Caco-2 (cell line): ENCODE results near the gene AMN1. TPM values are rescaled to one million over a fixed set of nuclear protein-coding genes. Genes with fewer than 3 reads are reported as not detected.
"Not testable (repeated sequence)": the region's sequence is repeated elsewhere in the genome, so short reads cannot be mapped to it uniquely, and the experiment has no call there.

ENCODE experiments used
- BruUV-seq: library from RNA; stranded (reverse); fragments of 400-500 nt; replicated peaks from 2 replicates; lab custom pipeline; 2021; lab: Mats Ljungman, UMichigan
- CTCF ChIA-PET: fragments of 300-600 bp; sonication (Branson Sonifier 250); formaldehyde crosslinking; loops from one replicate; lab custom pipeline; 2022; ENCODE audit warnings: antibody characterized with exemption; lab: Charles Lee
- POLR2A ChIA-PET: fragments of 300-600 bp; sonication (Branson Sonifier 250); formaldehyde crosslinking; loops from one replicate; lab custom pipeline; 2022; ENCODE audit warnings: antibody characterized with exemption; lab: Charles Lee
- DNase-seq, 2 experiments: peaks; one replicate each; pipeline versions ENCODE4 v3.0.0 to v3.0.0-alpha.2; 2020 to 2022
- H3K27me3 ChIP-seq: replicated peaks from 2 replicates; pipeline ENCODE4 v1.6.0; 2011; ENCODE audit warnings: low read length; ENCODE audit not compliant: control insufficient read depth, insufficient read depth
- H3K36me3 ChIP-seq: 2 replicates; pipeline ENCODE4 v1.5.1; 2011; ENCODE audit warnings: low read length; ENCODE audit not compliant: control insufficient read depth, insufficient read depth
- H3K4me1 ChIP-seq: fragments of 250-450 bp; sonication (Bioruptor Pico); 2 replicates; pipeline ENCODE4 v1.5.1; 2020; ENCODE audit warnings: mild to moderate bottlenecking
- H3K4me3 ChIP-seq: 2 replicates; pipeline ENCODE4 v1.5.1; 2011; ENCODE audit warnings: low read depth, mild to moderate bottlenecking, control low read depth, low read length
- H3K9me3 ChIP-seq: fragments of 250-450 bp; sonication (Bioruptor Pico); 2 replicates; pipeline ENCODE4 v1.5.1; 2020; ENCODE audit warnings: mild to moderate bottlenecking, moderate library complexity
- H3K27ac Mint-ChIP-seq: one replicate; pipeline ENCODE4 v1.8.0; 2022; ENCODE audit warnings: mixed read lengths; ENCODE audit not compliant: unreplicated experiment
- H3K27me3 Mint-ChIP-seq: one replicate; pipeline ENCODE4 v1.8.0; 2022; ENCODE audit warnings: mixed read lengths; ENCODE audit not compliant: insufficient read depth, unreplicated experiment
- H3K36me3 Mint-ChIP-seq: one replicate; pipeline ENCODE4 v1.8.0; 2022; ENCODE audit warnings: mild to moderate bottlenecking, mixed read lengths; ENCODE audit not compliant: insufficient read depth, unreplicated experiment
- H3K4me1 Mint-ChIP-seq: one replicate; pipeline ENCODE4 v1.8.0; 2022; ENCODE audit warnings: low read depth, mixed read lengths; ENCODE audit not compliant: unreplicated experiment
- H3K4me3 Mint-ChIP-seq: one replicate; pipeline ENCODE4 v1.8.0; 2022; ENCODE audit warnings: mild to moderate bottlenecking, moderate library complexity, mixed read lengths; ENCODE audit not compliant: unreplicated experiment
- H3K9me3 Mint-ChIP-seq: one replicate; pipeline ENCODE4 v1.8.0; 2022; ENCODE audit warnings: mixed read lengths; ENCODE audit not compliant: unreplicated experiment
- CTCF ChIP-seq, 2 experiments: fragments of 200-600 bp in 1 of 2; IDR thresholded peaks; 1 replicate in 1 of 2; 2 replicates in 1 of 2; pipeline versions ENCODE4 v1.5.1 to v1.8.0; 2011 to 2022; ENCODE audit warnings: antibody characterized with exemption in 1 of 2, control low read depth in 1 of 2, inconsistent platforms in 1 of 2, low read depth in 1 of 2, low read length in 1 of 2, mild to moderate bottlenecking in 1 of 2, moderate library complexity in 1 of 2; ENCODE audit not compliant: insufficient read depth in 1 of 2, severe bottlenecking in 1 of 2, unreplicated experiment in 1 of 2
- intact Hi-C: fragments of 100-400 bp; cut with micrococcal nuclease; formaldehyde crosslinking; loops from one replicate; pipeline ENCODE4 v1.10.0; 2022; ENCODE audit not compliant: unreplicated experiment
- total RNA-seq: library from RNA; stranded (reverse); gene quantifications from 2 replicates; pipeline ENCODE4 v1.2.3, GENCODE V29; 2022

Gene AMN1
- total RNA-seq, 1 experiment from 2014 or later = 6.2 TPM

DNA sequence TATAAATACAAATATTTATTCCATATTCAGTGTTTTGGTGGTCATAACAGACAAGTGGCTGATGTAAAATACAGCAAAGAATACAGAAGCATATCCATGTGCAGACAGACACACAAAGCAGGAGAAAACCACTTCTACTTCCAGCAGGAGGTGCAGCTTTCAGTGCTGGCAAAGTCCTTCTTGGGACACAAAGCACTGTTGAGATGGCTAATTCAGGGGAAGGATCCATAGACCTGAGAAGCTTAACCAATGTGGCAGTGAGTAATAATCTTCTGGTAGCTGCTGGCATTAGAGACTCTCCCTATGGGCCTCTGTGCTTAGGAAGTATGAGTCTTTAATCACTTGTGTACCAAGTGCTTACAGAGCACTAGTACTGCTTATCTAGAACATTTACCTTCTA lies 26.8 kb downstream of the AMN1 start:
- peaks cover 6% of the 10 kb centered on the region; the same call in 1 of the 2 replicates for H3K9me3 ChIP-seq
- H3K36me3 Mint-ChIP-seq = no peaks in the 10 kb centered on the region
- ChIA-PET POLR2A (no interaction called here), CTCF (no interaction called here)
- H3K27me3 ChIP-seq = no peaks in the 10 kb centered on the region
- H3K4me3 Mint-ChIP-seq = no peak overlapping the region
- no peaks in the 10 kb centered on the region for H3K4me1 Mint-ChIP-seq
- intact Hi-C loops = no loop called here
- H3K4me3 ChIP-seq = no peak overlapping the region
- no peak overlapping the region for H3K27ac Mint-ChIP-seq
- H3K36me3 ChIP-seq = no peaks in the 10 kb centered on the region
- peaks cover 9% of the 10 kb centered on the region for H3K9me3 Mint-ChIP-seq
- DNase-seq = peak in 1 of 2 experiments; percentile 29
- BruUV-seq = no TSS peak
- TF ChIP-seq CTCF (IDR thresholded peaks at IDR 0.05; ENCODE audit: insufficient read depth in 1 of 2, low read depth in 1 of 2, low read length in 1 of 2, severe bottlenecking in 1 of 2, unreplicated experiment in 1 of 2) = peak; percentile 13 to 26
- no peaks in the 10 kb centered on the region for H3K27me3 Mint-ChIP-seq
- no peaks in the 10 kb centered on the region for H3K4me1 ChIP-seq

GRCh38 chr12:31689921-31690320 lies 38.9 kb downstream of the AMN1 start:
- H3K9me3 Mint-ChIP-seq, H3K27ac Mint-ChIP-seq, CTCF ChIA-PET, BruUV-seq, H3K36me3 ChIP-seq, H3K27me3 ChIP-seq, H3K36me3 Mint-ChIP-seq, H3K27me3 Mint-ChIP-seq, DNase-seq, POLR2A ChIA-PET, H3K4me1 ChIP-seq, H3K4me3 ChIP-seq, H3K4me3 Mint-ChIP-seq, H3K4me1 Mint-ChIP-seq, intact Hi-C loops, H3K9me3 ChIP-seq: not testable (repeated sequence)

DNA sequence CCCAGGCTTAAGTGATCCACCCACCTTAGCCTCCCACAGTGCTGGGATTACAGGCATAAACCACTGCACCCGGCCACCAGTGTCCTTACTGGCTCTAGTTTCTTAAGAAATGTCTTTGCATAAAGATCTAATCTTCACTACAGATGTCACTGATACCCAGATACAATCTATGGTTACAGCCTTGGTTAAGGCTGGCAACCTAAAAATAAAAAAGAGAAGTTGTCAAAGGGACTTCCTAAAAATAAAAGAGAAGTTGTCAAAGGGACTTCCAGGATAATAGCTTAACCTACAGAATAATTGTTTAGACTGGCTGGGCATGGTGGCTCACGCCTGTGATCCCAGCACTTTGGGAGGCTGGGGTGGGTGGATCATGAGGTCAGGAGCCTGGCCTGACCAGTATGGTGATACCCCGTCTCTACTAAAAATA lies 41.7 kb downstream of the AMN1 start:
- ChIA-PET CTCF (no interaction called here), POLR2A (no interaction called here)
- H3K9me3 Mint-ChIP-seq = peaks cover 17% of the 10 kb centered on the region
- H3K36me3 ChIP-seq = no peaks in the 10 kb centered on the region
- H3K4me3 Mint-ChIP-seq = no peak overlapping the region
- H3K4me3 ChIP-seq = no peak overlapping the region
- intact Hi-C loops = no loop called here
- no peaks in the 10 kb centered on the region for H3K27me3 Mint-ChIP-seq
- no TSS peak for BruUV-seq
- H3K9me3 ChIP-seq = peaks cover 11% of the 10 kb centered on the region
- no peak for TF ChIP-seq CTCF (IDR thresholded peaks at IDR 0.05; ENCODE audit: insufficient read depth in 1 of 2, low read depth in 1 of 2, low read length in 1 of 2, severe bottlenecking in 1 of 2, unreplicated experiment in 1 of 2)
- H3K4me1 ChIP-seq = no peaks in the 10 kb centered on the region
- H3K27me3 ChIP-seq = no peaks in the 10 kb centered on the region
- no peak for DNase-seq
- H3K36me3 Mint-ChIP-seq = peaks cover 5% of the 10 kb centered on the region
- no peak overlapping the region for H3K27ac Mint-ChIP-seq
- H3K4me1 Mint-ChIP-seq = peaks cover 4% of the 10 kb centered on the region

DNA sequence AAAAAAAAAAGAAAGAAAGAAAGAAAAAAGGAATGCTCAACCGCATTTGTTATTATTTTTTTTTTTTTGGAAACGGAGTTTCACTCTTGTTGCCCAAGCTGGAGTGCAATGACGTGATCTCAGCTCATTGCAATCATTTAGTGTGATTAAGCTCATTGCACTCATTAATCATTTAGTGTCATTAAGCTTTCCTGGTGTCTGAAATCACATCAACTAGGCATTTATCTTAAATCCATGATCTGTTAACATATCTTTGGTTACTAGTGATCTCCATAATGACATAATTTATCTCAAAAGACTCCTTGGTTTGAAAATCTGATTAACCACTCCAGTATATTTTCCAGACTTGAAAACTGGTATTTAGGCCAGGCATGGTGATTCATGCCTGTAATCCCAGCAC lies 43.0 kb downstream of the AMN1 start:
- Histone ChIP-seq H3K4me1 (no peaks in the 10 kb centered on the region), H3K27me3 (no peaks in the 10 kb centered on the region), H3K9me3 (peaks cover 11% of the 10 kb centered on the region), H3K36me3 (no peaks in the 10 kb centered on the region), H3K4me3 (no peak overlapping the region)
- no peak for DNase-seq
- intact Hi-C loops = no loop called here
- TF ChIP-seq CTCF (IDR thresholded peaks at IDR 0.05; ENCODE audit: insufficient read depth in 1 of 2, low read depth in 1 of 2, low read length in 1 of 2, severe bottlenecking in 1 of 2, unreplicated experiment in 1 of 2) = no peak
- Mint-ChIP-seq H3K4me3 (no peak overlapping the region), H3K4me1 (peaks cover 6% of the 10 kb centered on the region), H3K27ac (no peak overlapping the region), H3K9me3 (peaks cover 21% of the 10 kb centered on the region), H3K36me3 (peaks cover 7% of the 10 kb centered on the region), H3K27me3 (no peaks in the 10 kb centered on the region)
- BruUV-seq = no TSS peak
- ChIA-PET CTCF (no interaction called here), POLR2A (interaction anchor here (0.6 kb wide), 1 partner anchor 8 kb away, joined by 10 read pairs; no protein-coding TSS in a partner anchor)
